Liver (tissue), 9 donors: Measurements from ENCODE around the gene HDDC2. TPM values are rescaled to one million over a fixed set of nuclear protein-coding genes. Genes with fewer than 3 reads are reported as not detected.

Experiments used
- DNase-seq: peaks from one replicate; pipeline ENCODE4 v3.0.0-alpha.2; 2017; ENCODE audit warnings: low spot score
- H3K27ac ChIP-seq, 2 donors: one replicate each; pipeline ENCODE4 v1.7.0; 2013; ENCODE audit warnings: inconsistent platforms in 2 of 2, low read length in 2 of 2, control low read depth in 1 of 2, low read depth in 1 of 2, mild to moderate bottlenecking in 1 of 2
- H3K27me3 ChIP-seq, 4 donors: one replicate each; pipeline versions ENCODE4 v1.6.1 to v1.7.0; 2013; ENCODE audit warnings: low read length in 3 of 4, inconsistent platforms in 1 of 4, mild to moderate bottlenecking in 1 of 4, moderate library complexity in 1 of 4; ENCODE audit not compliant: control insufficient read depth in 4 of 4, insufficient read depth in 4 of 4
- H3K36me3 ChIP-seq, 4 donors: one replicate each; pipeline versions ENCODE4 v1.6.1 to v1.7.0; 2013; ENCODE audit warnings: low read length in 3 of 4, mild to moderate bottlenecking in 3 of 4, low read depth in 1 of 4, moderate library complexity in 1 of 4; ENCODE audit not compliant: control insufficient read depth in 4 of 4, insufficient read depth in 3 of 4
- H3K4me1 ChIP-seq, 4 donors: one replicate each; pipeline versions ENCODE4 v1.6.1 to v1.7.0; 2013; ENCODE audit warnings: low read length in 3 of 4, mild to moderate bottlenecking in 3 of 4, moderate library complexity in 1 of 4; ENCODE audit not compliant: control insufficient read depth in 4 of 4, insufficient read depth in 4 of 4
- H3K4me3 ChIP-seq, 3 donors: one replicate each; pipeline versions ENCODE4 v1.6.1 to v1.7.0; 2013; ENCODE audit warnings: low read length in 3 of 3, control low read depth in 1 of 3, low read depth in 1 of 3, mild to moderate bottlenecking in 1 of 3
- H3K9ac ChIP-seq, 2 donors: one replicate each; pipeline ENCODE4 v1.7.0; 2013; ENCODE audit warnings: low read length in 2 of 2, mild to moderate bottlenecking in 2 of 2, moderate library complexity in 2 of 2, control low read depth in 1 of 2, low read depth in 1 of 2
- H3K9me3 ChIP-seq, 4 donors: one replicate each; pipeline versions ENCODE4 v1.6.1 to v1.7.0; 2013; ENCODE audit warnings: low read length in 3 of 4; ENCODE audit not compliant: control insufficient read depth in 4 of 4
- ATF3 ChIP-seq: IDR thresholded peaks from 2 replicates; pipeline ENCODE4 v1.6.1; 2016; ENCODE audit warnings: antibody characterized with exemption
- CTCF ChIP-seq: fragments of 150-350 bp; IDR thresholded peaks from 2 replicates; pipeline ENCODE4 v1.5.1; 2017; ENCODE audit warnings: improper control_type of control experiment, low read depth, low read length; ENCODE audit not compliant: missing input control
- EGR1 ChIP-seq, 2 donors: IDR thresholded peaks; 2 replicates each; pipeline ENCODE4 v1.6.1; 2016 to 2018; ENCODE audit warnings: antibody characterized with exemption in 2 of 2, low read depth in 2 of 2
- FOXA1 ChIP-seq: IDR thresholded peaks from 2 replicates; pipeline ENCODE4 v1.6.1; 2016; ENCODE audit warnings: antibody characterized with exemption
- FOXA2 ChIP-seq: IDR thresholded peaks from 2 replicates; pipeline ENCODE4 v1.6.1; 2016; ENCODE audit warnings: antibody characterized with exemption
- GABPA ChIP-seq, 2 donors: IDR thresholded peaks in 1 of 2; conservative IDR thresholded peaks in 1 of 2; 2 replicates each; pipeline ENCODE4 v1.6.1; 2016; ENCODE audit warnings: antibody characterized with exemption in 2 of 2, mild to moderate bottlenecking in 1 of 2, moderate library complexity in 1 of 2
- HNF4A ChIP-seq, 2 donors: conservative IDR thresholded peaks; 2 replicates each; pipeline ENCODE4 v1.6.1; 2016; ENCODE audit warnings: antibody characterized with exemption in 2 of 2, mild to moderate bottlenecking in 2 of 2
- HNF4G ChIP-seq: IDR thresholded peaks from 2 replicates; pipeline ENCODE4 v1.6.1; 2016; ENCODE audit warnings: antibody characterized with exemption
- JUND ChIP-seq, 2 donors: IDR thresholded peaks; 2 replicates each; pipeline ENCODE4 v1.6.1; 2016; ENCODE audit warnings: antibody characterized with exemption in 2 of 2
- MAX ChIP-seq: IDR thresholded peaks from 2 replicates; pipeline ENCODE4 v1.6.1; 2016; ENCODE audit warnings: antibody characterized with exemption
- NR2F2 ChIP-seq: IDR thresholded peaks from 2 replicates; pipeline ENCODE4 v1.6.1; 2016; ENCODE audit warnings: antibody characterized with exemption
- RAD21 ChIP-seq, 2 donors: IDR thresholded peaks; 2 replicates each; pipeline ENCODE4 v1.6.1; 2016; ENCODE audit warnings: antibody characterized with exemption in 2 of 2, mild to moderate bottlenecking in 2 of 2
- REST ChIP-seq: IDR thresholded peaks from 2 replicates; pipeline ENCODE4 v1.6.1; 2016; ENCODE audit warnings: antibody characterized with exemption, mild to moderate bottlenecking
- RXRA ChIP-seq, 2 donors: IDR thresholded peaks; 2 replicates each; pipeline ENCODE4 v1.6.1; 2017 to 2018; ENCODE audit warnings: antibody characterized with exemption in 2 of 2, mild to moderate bottlenecking in 1 of 2
- SP1 ChIP-seq: IDR thresholded peaks from 2 replicates; pipeline ENCODE4 v1.6.1; 2018; ENCODE audit warnings: antibody characterized with exemption, mild to moderate bottlenecking
- TAF1 ChIP-seq: conservative IDR thresholded peaks from 2 replicates; pipeline ENCODE4 v1.6.1; 2016; ENCODE audit warnings: antibody characterized with exemption, mild to moderate bottlenecking
- YY1 ChIP-seq: IDR thresholded peaks from 2 replicates; pipeline ENCODE4 v1.6.1; 2016; ENCODE audit warnings: antibody characterized with exemption, mild to moderate bottlenecking
- ZBTB33 ChIP-seq: IDR thresholded peaks from 2 replicates; pipeline ENCODE4 v1.6.1; 2016; ENCODE audit warnings: antibody characterized with exemption
- WGBS: extraction: QIAGEN DNeasy Blood & Tissue Kit; methylation state at CpG from one replicate; pipeline ENCODE4 v1.1.7; 2013; 5-methylcytosine and 5-hydroxymethylcytosine counted together
- polyA plus RNA-seq, 2 donors: library from polyadenylated mRNA; stranded (reverse) in 1 of 2; unstranded in 1 of 2; fragments of 200-250 nt in 1 of 2; fragments of >200 nt in 1 of 2; fragmentation: Nextera tagmentation in 1 of 2; extraction: Ambion mirVana in 1 of 2; gene quantifications; one replicate each; pipeline versions ENCODE4 v1.2.1 to v1.2.3, GENCODE V29; 2013 to 2015
- total RNA-seq, 2 donors: library from RNA; depleted of rRNA; stranded (reverse); fragments of >200 nt; gene quantifications; one replicate each; pipeline ENCODE4 v1.2.3, GENCODE V29; 2014
- donor health status: healthy.
- donor health status: healthy.
- donor health status: healthy.
- donor health status: healthy.
- donor health status: healthy.

HDDC2 gene
- total and polyA plus RNA-seq, 4 donors = 8.8 to 21.0 (median 11.8) TPM

GRCh38 chr6:125268765-125269164 is 33.0 kb downstream of the HDDC2 start:
- no peak overlapping the region for H3K27ac ChIP-seq
- H3K4me1 ChIP-seq = peaks cover 0 to 9% (median 3%) of the 10 kb centered on the region in 4 donors
- TF ChIP-seq SP1 (no peak), NR2F2 (no peak), HNF4A (conservative IDR thresholded peaks at IDR 0.05) (no peak)
- H3K9ac ChIP-seq = no peak overlapping the region
- H3K4me3 ChIP-seq = no peak overlapping the region
- WGBS = 94% methylated on average over 4 of the region's 4 CpGs
- no peak for DNase-seq
- no peaks in the 10 kb centered on the region for H3K9me3 ChIP-seq
- no peaks in the 10 kb centered on the region for H3K27me3 ChIP-seq
- peaks cover 0 to 6% (median 0%) of the 10 kb centered on the region in 4 donors for H3K36me3 ChIP-seq

- no peak for DNase-seq
- Histone ChIP-seq H3K4me3 (no peak overlapping the region), H3K4me1 (peaks cover 0 to 9% (median 3%) of the 10 kb centered on the region in 4 donors), H3K27me3 (no peaks in the 10 kb centered on the region), H3K9ac (no peak overlapping the region), H3K36me3 (peaks cover 0 to 6% (median 0%) of the 10 kb centered on the region in 4 donors), H3K9me3 (no peaks in the 10 kb centered on the region), H3K27ac (no peak overlapping the region)
- TF ChIP-seq JUND (IDR thresholded peaks at IDR 0.05) (no peak), TAF1 (no peak), FOXA1 (no peak), FOXA2 (no peak), ATF3 (no peak), SP1 (no peak), ZBTB33 (no peak), EGR1 (IDR thresholded peaks at IDR 0.05; ENCODE audit: low read depth in 2 of 2) (no peak), RAD21 (IDR thresholded peaks at IDR 0.05) (no peak), HNF4G (no peak), GABPA (IDR thresholded peaks at IDR 0.05 in 1 of 2, conservative IDR thresholded peaks at IDR 0.05 in 1 of 2) (no peak), REST (no peak), HNF4A (conservative IDR thresholded peaks at IDR 0.05) (no peak), RXRA (IDR thresholded peaks at IDR 0.05) (no peak), YY1 (no peak), CTCF (no peak), MAX (no peak), NR2F2 (no peak)
- WGBS = 98% methylated on average over 12 of the region's 12 CpGs
Measured at GRCh38 chr6:125267806-125268523, 33.8 kb downstream of the HDDC2 start.
